Measurements from ENCODE around the gene OR6B2.
A peak's percentile ranks its signal among the peaks of the same experiment; 100 is the strongest.

OR6B2 gene

GRCh38 chr2:240037358-240037757 lies 7.1 kb upstream of the OR6B2 start:
- H3K9ac ChIP-seq (ENCODE audit: low read depth, low read length): no peak overlapping the region
- H3K4me3 ChIP-seq (ENCODE audit: low read length): no peak overlapping the region
- no peaks in the 10 kb centered on the region for H3K9me3 ChIP-seq (replicated peaks; ENCODE audit: low read length)
- H3K4me1 ChIP-seq (ENCODE audit: control insufficient read depth, insufficient read depth, low read length): no peaks in the 10 kb centered on the region
- H3K36me3 ChIP-seq (ENCODE audit: insufficient read depth, low read length): no peaks in the 10 kb centered on the region
- H3K4me2 ChIP-seq (ENCODE audit: low read length): no peak overlapping the region
- peaks cover 75% of the 10 kb centered on the region for H3K27me3 ChIP-seq (ENCODE audit: control insufficient read depth, insufficient read depth, low read length)

GRCh38 chr2:240033330-240033678 lies 3.1 kb upstream of the OR6B2 start:
- H3K36me3 ChIP-seq (ENCODE audit: insufficient read depth, low read length): no peaks in the 10 kb centered on the region
- no peak overlapping the region for H3K4me3 ChIP-seq (ENCODE audit: low read length)
- H3K9ac ChIP-seq (ENCODE audit: low read depth, low read length): no peak overlapping the region
- H3K4me1 ChIP-seq (ENCODE audit: control insufficient read depth, insufficient read depth, low read length): no peaks in the 10 kb centered on the region
- no peak overlapping the region for H3K4me2 ChIP-seq (ENCODE audit: low read length)
- H3K9me3 ChIP-seq (replicated peaks; ENCODE audit: low read length): no peaks in the 10 kb centered on the region
- peaks cover 57% of the 10 kb centered on the region for H3K27me3 ChIP-seq (ENCODE audit: control insufficient read depth, insufficient read depth, low read length)

- Histone ChIP-seq H3K4me3 (ENCODE audit: low read length) (no peak overlapping the region), H3K36me3 (ENCODE audit: insufficient read depth, low read length) (no peaks in the 10 kb centered on the region), H3K27me3 (ENCODE audit: control insufficient read depth, insufficient read depth, low read length) (peaks cover 52% of the 10 kb centered on the region), H3K9ac (ENCODE audit: low read depth, low read length) (no peak overlapping the region), H3K9me3 (replicated peaks; ENCODE audit: low read length) (no peaks in the 10 kb centered on the region), H3K4me2 (ENCODE audit: low read length) (no peak overlapping the region), H3K4me1 (ENCODE audit: control insufficient read depth, insufficient read depth, low read length) (no peaks in the 10 kb centered on the region)
Observed at GRCh38 chr2:240032406-240033329, 2.4 kb upstream of the OR6B2 start.

- Histone ChIP-seq H3K4me2 (ENCODE audit: low read length) (peak overlapping the region; percentile 84), H3K27me3 (ENCODE audit: control insufficient read depth, insufficient read depth, low read length) (peaks cover 5% of the 10 kb centered on the region), H3K9ac (ENCODE audit: low read depth, low read length) (peak overlapping the region; percentile 98), H3K9me3 (replicated peaks; ENCODE audit: low read length) (no peaks in the 10 kb centered on the region), H3K4me1 (ENCODE audit: control insufficient read depth, insufficient read depth, low read length) (peaks cover 9% of the 10 kb centered on the region), H3K36me3 (ENCODE audit: insufficient read depth, low read length) (peaks cover 17% of the 10 kb centered on the region), H3K4me3 (ENCODE audit: low read length) (peak overlapping the region; percentile 100)
Observed at GRCh38 chr2:240024766-240025165, 5.5 kb downstream of the OR6B2 start.

GRCh38 chr2:240023792-240024191 lies 6.4 kb downstream of the OR6B2 start:
- peak overlapping the region; percentile 84 for H3K4me2 ChIP-seq (ENCODE audit: low read length)
- peak overlapping the region; percentile 98 for H3K9ac ChIP-seq (ENCODE audit: low read depth, low read length)
- H3K4me1 ChIP-seq (ENCODE audit: control insufficient read depth, insufficient read depth, low read length): peaks cover 9% of the 10 kb centered on the region

GRCh38 chr2:240021488-240022104 lies 8.6 kb downstream of the OR6B2 start:
- no peak overlapping the region for H3K4me2 ChIP-seq (ENCODE audit: low read length)
- no peaks in the 10 kb centered on the region for H3K27me3 ChIP-seq (ENCODE audit: control insufficient read depth, insufficient read depth, low read length)
- H3K9me3 ChIP-seq (replicated peaks; ENCODE audit: low read length): no peaks in the 10 kb centered on the region
- no peak overlapping the region for H3K9ac ChIP-seq (ENCODE audit: low read depth, low read length)
- no peak overlapping the region for H3K4me3 ChIP-seq (ENCODE audit: low read length)
- peaks cover 39% of the 10 kb centered on the region for H3K36me3 ChIP-seq (ENCODE audit: insufficient read depth, low read length)
- peaks cover 9% of the 10 kb centered on the region for H3K4me1 ChIP-seq (ENCODE audit: control insufficient read depth, insufficient read depth, low read length)

More at GRCh38 chr2:240023792-240024191, 6.4 kb downstream of the OR6B2 start:
- Histone ChIP-seq H3K9me3 (replicated peaks; ENCODE audit: low read length) (no peaks in the 10 kb centered on the region), H3K27me3 (ENCODE audit: control insufficient read depth, insufficient read depth, low read length) (peaks cover 5% of the 10 kb centered on the region), H3K36me3 (ENCODE audit: insufficient read depth, low read length) (peaks cover 18% of the 10 kb centered on the region), H3K4me3 (ENCODE audit: low read length) (peak overlapping the region; percentile 100)

- H3K9me3 ChIP-seq (replicated peaks; ENCODE audit: low read length): no peaks in the 10 kb centered on the region
- H3K4me2 ChIP-seq (ENCODE audit: low read length): no peak overlapping the region
- H3K4me3 ChIP-seq (ENCODE audit: low read length): no peak overlapping the region
- H3K27me3 ChIP-seq (ENCODE audit: control insufficient read depth, insufficient read depth, low read length): no peaks in the 10 kb centered on the region
- no peak overlapping the region for H3K9ac ChIP-seq (ENCODE audit: low read depth, low read length)
- no peaks in the 10 kb centered on the region for H3K4me1 ChIP-seq (ENCODE audit: control insufficient read depth, insufficient read depth, low read length)
- peaks cover 61% of the 10 kb centered on the region for H3K36me3 ChIP-seq (ENCODE audit: insufficient read depth, low read length)
Observed at GRCh38 chr2:240018071-240018750, 12.0 kb downstream of the OR6B2 start.

GRCh38 chr2:240014327-240014726 lies 15.9 kb downstream of the OR6B2 start:
- Histone ChIP-seq H3K36me3 (ENCODE audit: insufficient read depth, low read length) (peaks cover 77% of the 10 kb centered on the region), H3K9ac (ENCODE audit: low read depth, low read length) (no peak overlapping the region), H3K9me3 (replicated peaks; ENCODE audit: low read length) (no peaks in the 10 kb centered on the region), H3K4me3 (ENCODE audit: low read length) (no peak overlapping the region), H3K27me3 (ENCODE audit: control insufficient read depth, insufficient read depth, low read length) (no peaks in the 10 kb centered on the region), H3K4me1 (ENCODE audit: control insufficient read depth, insufficient read depth, low read length) (no peaks in the 10 kb centered on the region), H3K4me2 (ENCODE audit: low read length) (no peak overlapping the region)

GRCh38 chr2:240013343-240013742 lies 16.9 kb downstream of the OR6B2 start:
- peaks cover 84% of the 10 kb centered on the region for H3K36me3 ChIP-seq (ENCODE audit: insufficient read depth, low read length)

GRCh38 chr2:240002983-240003382 lies 27.2 kb downstream of the OR6B2 start:
- Histone ChIP-seq H3K4me3 (ENCODE audit: low read length) (no peak overlapping the region), H3K9me3 (replicated peaks; ENCODE audit: low read length) (no peaks in the 10 kb centered on the region), H3K36me3 (ENCODE audit: insufficient read depth, low read length) (peaks cover 74% of the 10 kb centered on the region), H3K4me1 (ENCODE audit: control insufficient read depth, insufficient read depth, low read length) (no peaks in the 10 kb centered on the region), H3K27me3 (ENCODE audit: control insufficient read depth, insufficient read depth, low read length) (no peaks in the 10 kb centered on the region), H3K4me2 (ENCODE audit: low read length) (no peak overlapping the region), H3K9ac (ENCODE audit: low read depth, low read length) (no peak overlapping the region)

More at GRCh38 chr2:240013343-240013742, 16.9 kb downstream of the OR6B2 start:
- no peaks in the 10 kb centered on the region for H3K9me3 ChIP-seq (replicated peaks; ENCODE audit: low read length)
- H3K9ac ChIP-seq (ENCODE audit: low read depth, low read length): no peak overlapping the region
- no peaks in the 10 kb centered on the region for H3K4me1 ChIP-seq (ENCODE audit: control insufficient read depth, insufficient read depth, low read length)
- H3K4me3 ChIP-seq (ENCODE audit: low read length): no peak overlapping the region
- H3K4me2 ChIP-seq (ENCODE audit: low read length): no peak overlapping the region
- H3K27me3 ChIP-seq (ENCODE audit: control insufficient read depth, insufficient read depth, low read length): no peaks in the 10 kb centered on the region

GRCh38 chr2:240000671-240001070 lies 29.6 kb downstream of the OR6B2 start:
- Histone ChIP-seq H3K9ac (ENCODE audit: low read depth, low read length) (no peak overlapping the region), H3K36me3 (ENCODE audit: insufficient read depth, low read length) (peaks cover 54% of the 10 kb centered on the region), H3K4me2 (ENCODE audit: low read length) (no peak overlapping the region)

More at GRCh38 chr2:240000671-240001070, 29.6 kb downstream of the OR6B2 start:
- Histone ChIP-seq H3K27me3 (ENCODE audit: control insufficient read depth, insufficient read depth, low read length) (no peaks in the 10 kb centered on the region), H3K9me3 (replicated peaks; ENCODE audit: low read length) (no peaks in the 10 kb centered on the region), H3K4me1 (ENCODE audit: control insufficient read depth, insufficient read depth, low read length) (no peaks in the 10 kb centered on the region), H3K4me3 (ENCODE audit: low read length) (no peak overlapping the region)

Measured in skeletal muscle satellite cell (primary cell).